ENCODE results near the gene TBC1D5.

Gene TBC1D5

GRCh38 chr3:17304969-17305368, 437.5 kb downstream of the TBC1D5 start:
- no peak for TF ChIP-seq POLR2A (IDR thresholded peaks at IDR 0.05; ENCODE audit: low read depth, low read length)
- TF ChIP-seq POLR2AphosphoS5 (IDR thresholded peaks at IDR 0.05; ENCODE audit: low read depth, low read length), result no peak
- no peak for TF ChIP-seq PAX5 (IDR thresholded peaks at IDR 0.05; ENCODE audit: insufficient read depth, low read length, severe bottlenecking)
- TF ChIP-seq POU2F2 (IDR thresholded peaks at IDR 0.05; ENCODE audit: low read depth, low read length), result no peak
- TF ChIP-seq TAF1 (IDR thresholded peaks at IDR 0.05; ENCODE audit: low read depth, low read length), result no peak
- no peak for TF ChIP-seq SPI1 (IDR thresholded peaks at IDR 0.05; ENCODE audit: low read depth, low read length)
- DNase-seq (ENCODE audit: insufficient read length, low spot score) (no peak), FAIRE-seq (no peak)

GRCh38 chr3:17302774-17303173, 439.7 kb downstream of the TBC1D5 start:
- TF ChIP-seq POU2F2 (IDR thresholded peaks at IDR 0.05; ENCODE audit: low read depth, low read length) (no peak), SPI1 (IDR thresholded peaks at IDR 0.05; ENCODE audit: low read depth, low read length) (no peak), TAF1 (IDR thresholded peaks at IDR 0.05; ENCODE audit: low read depth, low read length) (no peak), POLR2AphosphoS5 (IDR thresholded peaks at IDR 0.05; ENCODE audit: low read depth, low read length) (no peak), POLR2A (IDR thresholded peaks at IDR 0.05; ENCODE audit: low read depth, low read length) (no peak), PAX5 (IDR thresholded peaks at IDR 0.05; ENCODE audit: insufficient read depth, low read length, severe bottlenecking) (no peak)
- FAIRE-seq (no peak), DNase-seq (ENCODE audit: insufficient read length, low spot score) (no peak)

- no peak for FAIRE-seq
- TF ChIP-seq POLR2AphosphoS5 (IDR thresholded peaks at IDR 0.05; ENCODE audit: low read depth, low read length) (no peak), SPI1 (IDR thresholded peaks at IDR 0.05; ENCODE audit: low read depth, low read length) (no peak)
Observed at GRCh38 chr3:17302170-17302569, 440.3 kb downstream of the TBC1D5 start.

GRCh38 chr3:17301271-17301670, 441.2 kb downstream of the TBC1D5 start:
- FAIRE-seq, result no peak
- DNase-seq (ENCODE audit: insufficient read length, low spot score), result no peak
- TF ChIP-seq POLR2A (IDR thresholded peaks at IDR 0.05; ENCODE audit: low read depth, low read length) (no peak), POLR2AphosphoS5 (IDR thresholded peaks at IDR 0.05; ENCODE audit: low read depth, low read length) (no peak), TAF1 (IDR thresholded peaks at IDR 0.05; ENCODE audit: low read depth, low read length) (no peak), SPI1 (IDR thresholded peaks at IDR 0.05; ENCODE audit: low read depth, low read length) (no peak), POU2F2 (IDR thresholded peaks at IDR 0.05; ENCODE audit: low read depth, low read length) (no peak), PAX5 (IDR thresholded peaks at IDR 0.05; ENCODE audit: insufficient read depth, low read length, severe bottlenecking) (no peak)

More at GRCh38 chr3:17302170-17302569, 440.3 kb downstream of the TBC1D5 start:
- DNase-seq (ENCODE audit: insufficient read length, low spot score), result no peak

- FAIRE-seq, result no peak
- TF ChIP-seq TAF1 (IDR thresholded peaks at IDR 0.05; ENCODE audit: low read depth, low read length) (no peak), POLR2AphosphoS5 (IDR thresholded peaks at IDR 0.05; ENCODE audit: low read depth, low read length) (no peak), PAX5 (IDR thresholded peaks at IDR 0.05; ENCODE audit: insufficient read depth, low read length, severe bottlenecking) (no peak), SPI1 (IDR thresholded peaks at IDR 0.05; ENCODE audit: low read depth, low read length) (no peak), POU2F2 (IDR thresholded peaks at IDR 0.05; ENCODE audit: low read depth, low read length) (no peak), POLR2A (IDR thresholded peaks at IDR 0.05; ENCODE audit: low read depth, low read length) (no peak)
- DNase-seq (ENCODE audit: insufficient read length, low spot score), result no peak
Observed at GRCh38 chr3:17300441-17300840, 442.0 kb downstream of the TBC1D5 start.

GRCh38 chr3:17298038-17298437, 444.4 kb downstream of the TBC1D5 start:
- TF ChIP-seq SPI1 (IDR thresholded peaks at IDR 0.05; ENCODE audit: low read depth, low read length) (no peak), POLR2AphosphoS5 (IDR thresholded peaks at IDR 0.05; ENCODE audit: low read depth, low read length) (no peak), PAX5 (IDR thresholded peaks at IDR 0.05; ENCODE audit: insufficient read depth, low read length, severe bottlenecking) (no peak), POLR2A (IDR thresholded peaks at IDR 0.05; ENCODE audit: low read depth, low read length) (no peak), TAF1 (IDR thresholded peaks at IDR 0.05; ENCODE audit: low read depth, low read length) (no peak), POU2F2 (IDR thresholded peaks at IDR 0.05; ENCODE audit: low read depth, low read length) (no peak)
- FAIRE-seq, result no peak
- DNase-seq (ENCODE audit: insufficient read length, low spot score), result no peak

- no peak for DNase-seq (ENCODE audit: insufficient read length, low spot score)
- TF ChIP-seq SPI1 (IDR thresholded peaks at IDR 0.05; ENCODE audit: low read depth, low read length), result no peak
- no peak for TF ChIP-seq POU2F2 (IDR thresholded peaks at IDR 0.05; ENCODE audit: low read depth, low read length)
- no peak for TF ChIP-seq PAX5 (IDR thresholded peaks at IDR 0.05; ENCODE audit: insufficient read depth, low read length, severe bottlenecking)
- no peak for FAIRE-seq
Observed at GRCh38 chr3:17292556-17292955, 449.9 kb downstream of the TBC1D5 start.

- FAIRE-seq, result no peak
- TF ChIP-seq POU2F2 (IDR thresholded peaks at IDR 0.05; ENCODE audit: low read depth, low read length) (no peak), SPI1 (IDR thresholded peaks at IDR 0.05; ENCODE audit: low read depth, low read length) (no peak), POLR2AphosphoS5 (IDR thresholded peaks at IDR 0.05; ENCODE audit: low read depth, low read length) (no peak), PAX5 (IDR thresholded peaks at IDR 0.05; ENCODE audit: insufficient read depth, low read length, severe bottlenecking) (no peak), POLR2A (IDR thresholded peaks at IDR 0.05; ENCODE audit: low read depth, low read length) (no peak), TAF1 (IDR thresholded peaks at IDR 0.05; ENCODE audit: low read depth, low read length) (no peak)
- DNase-seq (ENCODE audit: insufficient read length, low spot score), result no peak
Observed at GRCh38 chr3:17290894-17291293, 451.5 kb downstream of the TBC1D5 start.

- no peak for DNase-seq (ENCODE audit: insufficient read length, low spot score)
- no peak for FAIRE-seq
- no peak for TF ChIP-seq POLR2A (IDR thresholded peaks at IDR 0.05; ENCODE audit: low read depth, low read length)
- no peak for TF ChIP-seq SPI1 (IDR thresholded peaks at IDR 0.05; ENCODE audit: low read depth, low read length)
- TF ChIP-seq POU2F2 (IDR thresholded peaks at IDR 0.05; ENCODE audit: low read depth, low read length), result no peak
- TF ChIP-seq TAF1 (IDR thresholded peaks at IDR 0.05; ENCODE audit: low read depth, low read length), result no peak
- no peak for TF ChIP-seq POLR2AphosphoS5 (IDR thresholded peaks at IDR 0.05; ENCODE audit: low read depth, low read length)
- no peak for TF ChIP-seq PAX5 (IDR thresholded peaks at IDR 0.05; ENCODE audit: insufficient read depth, low read length, severe bottlenecking)
Observed at GRCh38 chr3:17288839-17289399, 453.5 kb downstream of the TBC1D5 start.

- TF ChIP-seq PAX5 (IDR thresholded peaks at IDR 0.05; ENCODE audit: insufficient read depth, low read length, severe bottlenecking) (no peak), POU2F2 (IDR thresholded peaks at IDR 0.05; ENCODE audit: low read depth, low read length) (no peak), POLR2AphosphoS5 (IDR thresholded peaks at IDR 0.05; ENCODE audit: low read depth, low read length) (no peak), SPI1 (IDR thresholded peaks at IDR 0.05; ENCODE audit: low read depth, low read length) (no peak), TAF1 (IDR thresholded peaks at IDR 0.05; ENCODE audit: low read depth, low read length) (no peak), POLR2A (IDR thresholded peaks at IDR 0.05; ENCODE audit: low read depth, low read length) (no peak)
- FAIRE-seq (no peak), DNase-seq (ENCODE audit: insufficient read length, low spot score) (no peak)
Observed at GRCh38 chr3:17287006-17287689, 455.3 kb downstream of the TBC1D5 start.
